Measurements from ENCODE around the gene GPRIN3.

- TF ChIP-seq CTCF (IDR thresholded peaks at IDR 0.05; ENCODE audit: insufficient read depth, low read length) (no peak), POLR2AphosphoS5 (IDR thresholded peaks at IDR 0.05; ENCODE audit: low read depth) (no peak), SPI1 (IDR thresholded peaks at IDR 0.05; ENCODE audit: borderline replicate concordance, low read depth) (no peak), REST (IDR thresholded peaks at IDR 0.05; ENCODE audit: insufficient replicate concordance, low read depth) (no peak), GABPA (IDR thresholded peaks at IDR 0.05; ENCODE audit: low read depth) (no peak)
Measured at GRCh38 chr4:89197920-89198319, 109.7 kb downstream of the GPRIN3 start.

Data from HL-60 (cell line).